ENCODE results near the gene PVR.

The PVR gene

GRCh38 chr19:44685877-44686276 is 42.2 kb downstream of the PVR start:
- Histone ChIP-seq H3K27ac (no peak overlapping the region), H3K9me3 (no peaks in the 10 kb centered on the region), H3K36me3 (peaks cover 0 to 19% (median 8%) of the 10 kb centered on the region in 3 donors), H3K4me1 (peaks cover 0 to 5% (median 0%) of the 10 kb centered on the region in 4 donors), H3K27me3 (no peaks in the 10 kb centered on the region), H3K4me3 (no peak overlapping the region)
- no peak for TF ChIP-seq CTCF (IDR thresholded peaks at IDR 0.05)
- DNase-seq: no peak
- intact Hi-C loops (cut with DNase I; ENCODE audit: low total_unique reads): no loop called here

- intact Hi-C loops (cut with DNase I; ENCODE audit: low total_unique reads): no loop called here
- Histone ChIP-seq H3K9me3 (no peaks in the 10 kb centered on the region), H3K4me1 (peaks cover 0 to 6% (median 2%) of the 10 kb centered on the region in 4 donors), H3K27me3 (no peaks in the 10 kb centered on the region), H3K36me3 (peaks cover 0 to 14% (median 5%) of the 10 kb centered on the region in 3 donors), H3K4me3 (no peak overlapping the region), H3K27ac (no peak overlapping the region)
- TF ChIP-seq CTCF (IDR thresholded peaks at IDR 0.05): no peak
- DNase-seq: no peak
Measured at GRCh38 chr19:44686896-44687295, 43.2 kb downstream of the PVR start.

GRCh38 chr19:44687888-44688287 is 44.2 kb downstream of the PVR start:
- TF ChIP-seq CTCF (IDR thresholded peaks at IDR 0.05): no peak
- Histone ChIP-seq H3K27ac (no peak overlapping the region), H3K4me3 (no peak overlapping the region), H3K36me3 (peaks cover 0 to 8% (median 5%) of the 10 kb centered on the region in 3 donors), H3K4me1 (peaks cover 0 to 11% (median 8%) of the 10 kb centered on the region in 4 donors), H3K27me3 (no peaks in the 10 kb centered on the region), H3K9me3 (no peaks in the 10 kb centered on the region)
- no peak for DNase-seq
- intact Hi-C loops (cut with DNase I; ENCODE audit: low total_unique reads): no loop called here

GRCh38 chr19:44689290-44690130 is 45.8 kb downstream of the PVR start:
- H3K4me3 ChIP-seq: no peak overlapping the region
- no peaks in the 10 kb centered on the region for H3K27me3 ChIP-seq
- peaks cover 0 to 11% (median 8%) of the 10 kb centered on the region in 4 donors for H3K4me1 ChIP-seq
- no peaks in the 10 kb centered on the region for H3K36me3 ChIP-seq
- DNase-seq: peak; percentile 69 to 79
- no peaks in the 10 kb centered on the region for H3K9me3 ChIP-seq
- intact Hi-C loops (cut with DNase I; ENCODE audit: low total_unique reads): no loop called here
- no peak overlapping the region for H3K27ac ChIP-seq
- peak; percentile 81 to 92 for TF ChIP-seq CTCF (IDR thresholded peaks at IDR 0.05)

- no peaks in the 10 kb centered on the region for H3K36me3 ChIP-seq
- H3K4me3 ChIP-seq: no peak overlapping the region
- H3K27me3 ChIP-seq: no peaks in the 10 kb centered on the region
- peaks cover 0 to 11% (median 8%) of the 10 kb centered on the region in 4 donors for H3K4me1 ChIP-seq
- TF ChIP-seq CTCF (IDR thresholded peaks at IDR 0.05): no peak
- DNase-seq: no peak
- intact Hi-C loops (cut with DNase I; ENCODE audit: low total_unique reads): no loop called here
- H3K9me3 ChIP-seq: no peaks in the 10 kb centered on the region
- H3K27ac ChIP-seq: no peak overlapping the region
Measured at GRCh38 chr19:44690131-44690440, 46.4 kb downstream of the PVR start.

Data from tibial artery (tissue), 4 donors.